Neural progenitor cell (in vitro differentiated cells): ENCODE data around the gene PRKCE.

Source experiments
- CTCF ChIP-seq: fragments of 200-600 bp; sonication (generic); IDR thresholded peaks from 2 replicates; pipeline ENCODE4 v1.5.1; 2017; ENCODE audit warnings: antibody characterized with exemption, mild to moderate bottlenecking
- EZH2 ChIP-seq: fragments of 200-600 bp; sonication (generic); IDR thresholded peaks from 2 replicates; pipeline ENCODE4 v1.6.1; 2017; ENCODE audit warnings: antibody characterized with exemption, mild to moderate bottlenecking, moderate library complexity

- TF ChIP-seq CTCF (no peak), EZH2 (no peak)
These were observed 314.5 kb downstream of the PRKCE start for GRCh38 chr2:45965871-45966498.
